HG02588 (cell line): ENCODE measurements around the gene PLXDC2.

Experiments used
- ATAC-seq: cut with Tn5 transposase; IDR thresholded peaks from one replicate; pipeline ENCODE4 v1.9.1; 2021; ENCODE audit warnings: mild to moderate bottlenecking, moderate library complexity; ENCODE audit not compliant: unreplicated experiment

Gene PLXDC2

GRCh38 chr10:19906108-19906791, 90.0 kb downstream of the PLXDC2 start:
- no peak for ATAC-seq

GRCh38 chr10:19908991-19909696, 92.9 kb downstream of the PLXDC2 start:
- no peak for ATAC-seq

- ATAC-seq: no peak
Observed at GRCh38 chr10:19911886-19912285, 95.7 kb downstream of the PLXDC2 start.

- ATAC-seq: no peak
Observed at GRCh38 chr10:19913987-19914386, 97.8 kb downstream of the PLXDC2 start.

GRCh38 chr10:19915125-19915524, 98.9 kb downstream of the PLXDC2 start:
- ATAC-seq: no peak

- no peak for ATAC-seq
Observed at GRCh38 chr10:19915816-19916215, 99.6 kb downstream of the PLXDC2 start.

GRCh38 chr10:19917751-19918478, 101.7 kb downstream of the PLXDC2 start:
- ATAC-seq: no peak

GRCh38 chr10:19918794-19919193, 102.6 kb downstream of the PLXDC2 start:
- ATAC-seq: no peak

- no peak for ATAC-seq
Observed at GRCh38 chr10:19919671-19920070, 103.4 kb downstream of the PLXDC2 start.

GRCh38 chr10:19920075-19920726, 104.0 kb downstream of the PLXDC2 start:
- ATAC-seq: no peak

- no peak for ATAC-seq
Observed at GRCh38 chr10:19921300-19922140, 105.3 kb downstream of the PLXDC2 start.

GRCh38 chr10:19922236-19922963, 106.2 kb downstream of the PLXDC2 start:
- ATAC-seq: no peak

- no peak for ATAC-seq
Observed at GRCh38 chr10:19925064-19925463, 108.8 kb downstream of the PLXDC2 start.

GRCh38 chr10:19928936-19929335, 112.7 kb downstream of the PLXDC2 start:
- no peak for ATAC-seq

GRCh38 chr10:19929506-19930140, 113.4 kb downstream of the PLXDC2 start:
- ATAC-seq: no peak

GRCh38 chr10:19930936-19931893, 115.0 kb downstream of the PLXDC2 start:
- ATAC-seq: no peak

GRCh38 chr10:19931894-19932590, 115.8 kb downstream of the PLXDC2 start:
- ATAC-seq: no peak
